ENCODE data around the gene KRT38. TPM values are rescaled to one million over a fixed set of nuclear protein-coding genes. Genes with fewer than 3 reads are reported as not detected.

The KRT38 gene
- polyA plus RNA-seq, 1 experiment = 0.72 TPM

DNA sequence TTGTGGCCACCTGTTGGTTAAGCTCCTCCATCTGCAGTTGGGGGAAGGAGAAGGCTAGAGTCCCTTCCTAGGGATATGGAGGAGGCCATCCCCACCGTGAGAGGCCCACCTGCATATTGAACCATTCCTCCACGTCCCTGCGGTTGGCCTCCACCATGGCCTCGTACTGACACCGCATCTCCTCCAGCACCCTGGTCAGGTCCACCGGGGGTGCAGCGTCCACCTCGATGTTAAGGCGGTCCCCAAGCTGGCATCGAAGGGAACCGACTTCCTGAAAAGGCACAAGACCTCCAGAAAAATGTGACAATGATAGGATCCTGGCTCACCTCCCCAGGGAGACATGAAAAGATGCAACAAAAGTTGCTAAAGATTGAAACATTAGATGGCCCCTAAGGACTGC lies 23.4 kb upstream of the KRT38 start:
- CTCF ChIA-PET = no interaction called here

DNA sequence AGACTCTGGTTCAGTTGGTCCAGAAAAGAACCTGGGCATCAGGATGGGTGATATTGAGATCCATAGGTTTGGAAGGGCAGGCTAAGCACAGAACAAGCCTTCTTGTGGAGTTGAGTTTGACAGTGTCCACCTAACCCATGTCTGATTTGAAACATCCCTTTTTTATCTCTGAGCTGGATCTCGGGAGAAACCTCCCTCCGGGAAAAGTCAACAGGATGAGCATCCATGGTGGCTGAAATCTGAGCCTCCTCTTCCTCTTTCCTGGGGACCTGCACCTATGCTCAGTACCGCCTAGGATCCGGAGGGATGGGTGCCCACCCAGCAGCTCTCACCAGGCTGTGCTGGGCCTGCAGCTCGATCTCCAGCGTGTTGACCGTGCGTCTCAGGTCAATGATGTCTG lies 23.0 kb upstream of the KRT38 start:
- no peak for DNase-seq (ENCODE audit: low read depth)
- Histone ChIP-seq H3K4me3 (ENCODE audit: low read depth, low read length) (no peak overlapping the region), H3K27me3 (ENCODE audit: control insufficient read depth, insufficient read depth, low read length) (no peaks in the 10 kb centered on the region), H3K36me3 (ENCODE audit: control insufficient read depth, insufficient read depth, low read length) (no peaks in the 10 kb centered on the region)
- TF ChIP-seq, protein P1, sequence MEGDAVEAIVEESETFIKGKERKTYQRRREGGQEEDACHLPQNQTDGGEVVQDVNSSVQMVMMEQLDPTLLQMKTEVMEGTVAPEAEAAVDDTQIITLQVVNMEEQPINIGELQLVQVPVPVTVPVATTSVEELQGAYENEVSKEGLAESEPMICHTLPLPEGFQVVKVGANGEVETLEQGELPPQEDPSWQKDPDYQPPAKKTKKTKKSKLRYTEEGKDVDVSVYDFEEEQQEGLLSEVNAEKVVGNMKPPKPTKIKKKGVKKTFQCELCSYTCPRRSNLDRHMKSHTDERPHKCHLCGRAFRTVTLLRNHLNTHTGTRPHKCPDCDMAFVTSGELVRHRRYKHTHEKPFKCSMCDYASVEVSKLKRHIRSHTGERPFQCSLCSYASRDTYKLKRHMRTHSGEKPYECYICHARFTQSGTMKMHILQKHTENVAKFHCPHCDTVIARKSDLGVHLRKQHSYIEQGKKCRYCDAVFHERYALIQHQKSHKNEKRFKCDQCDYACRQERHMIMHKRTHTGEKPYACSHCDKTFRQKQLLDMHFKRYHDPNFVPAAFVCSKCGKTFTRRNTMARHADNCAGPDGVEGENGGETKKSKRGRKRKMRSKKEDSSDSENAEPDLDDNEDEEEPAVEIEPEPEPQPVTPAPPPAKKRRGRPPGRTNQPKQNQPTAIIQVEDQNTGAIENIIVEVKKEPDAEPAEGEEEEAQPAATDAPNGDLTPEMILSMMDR (IDR thresholded peaks at IDR 0.05; ENCODE audit: insufficient read depth, low read depth, low read length) = no peak
- ChIA-PET CTCF (no interaction called here), POLR2A (no interaction called here)

More for the DNA sequence above, 23.4 kb upstream of the KRT38 start:
- TF ChIP-seq, protein P1 (IDR thresholded peaks at IDR 0.05; ENCODE audit: insufficient read depth, low read depth, low read length) = no peak
- Histone ChIP-seq H3K27me3 (ENCODE audit: control insufficient read depth, insufficient read depth, low read length) (no peaks in the 10 kb centered on the region), H3K36me3 (ENCODE audit: control insufficient read depth, insufficient read depth, low read length) (no peaks in the 10 kb centered on the region), H3K4me3 (ENCODE audit: low read depth, low read length) (no peak overlapping the region)
- DNase-seq (ENCODE audit: low read depth) = no peak
- POLR2A ChIA-PET = interaction anchor here (0.5 to 0.6 kb wide), 2 partner anchors 17 to 54 kb away, joined by 5 to 10 read pairs; no protein-coding TSS in a partner anchor

DNA sequence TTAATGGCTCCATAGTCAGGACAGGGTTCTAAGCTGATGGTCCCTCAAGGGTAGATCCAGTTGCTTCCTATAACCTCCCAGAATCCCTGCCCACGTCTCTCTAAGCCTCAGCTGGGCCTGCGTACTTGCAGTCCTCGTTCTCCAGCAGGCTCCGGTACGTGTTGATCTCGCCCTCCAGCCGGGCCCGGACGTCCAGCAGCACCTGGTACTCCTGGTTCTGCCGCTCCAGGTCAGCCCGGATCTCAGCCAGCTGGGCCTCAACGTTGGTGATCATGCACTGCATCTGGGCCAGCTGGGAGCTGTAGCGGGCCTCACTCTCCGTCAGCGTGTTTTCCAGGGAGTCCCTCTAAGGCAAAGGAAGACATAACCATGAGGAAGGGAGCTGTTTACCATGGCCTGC lies 21.9 kb upstream of the KRT38 start:
- Histone ChIP-seq H3K27me3 (ENCODE audit: control insufficient read depth, insufficient read depth, low read length) (no peaks in the 10 kb centered on the region), H3K36me3 (ENCODE audit: control insufficient read depth, insufficient read depth, low read length) (no peaks in the 10 kb centered on the region), H3K4me3 (ENCODE audit: low read depth, low read length) (no peak overlapping the region)
- ChIA-PET CTCF (no interaction called here), POLR2A (interaction anchor here (0.6 kb wide), 1 partner anchor 74 kb away, joined by 5 read pairs; no protein-coding TSS in a partner anchor)
- TF ChIP-seq, protein P1 (IDR thresholded peaks at IDR 0.05; ENCODE audit: insufficient read depth, low read depth, low read length) = no peak
- no peak for DNase-seq (ENCODE audit: low read depth)

DNA sequence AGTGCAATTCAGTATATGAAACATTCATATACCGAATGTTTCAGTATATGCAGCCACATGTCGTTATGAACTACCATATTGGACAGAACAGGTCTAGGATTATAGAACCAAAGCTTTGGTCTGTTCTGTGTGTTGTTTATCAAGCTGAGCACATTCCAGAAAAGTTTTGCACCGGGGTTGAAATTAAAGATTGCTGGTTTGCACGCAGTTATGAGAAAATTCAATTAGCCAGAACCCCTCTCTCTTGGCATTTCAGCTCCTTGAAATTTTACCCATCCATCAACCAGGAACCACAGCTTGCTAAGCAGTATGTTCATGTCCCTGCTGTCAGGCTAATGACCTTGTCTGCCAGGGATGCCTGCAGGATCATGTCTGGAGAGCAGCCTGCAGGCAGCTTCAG lies 16.9 kb upstream of the KRT38 start:
- Histone ChIP-seq H3K36me3 (ENCODE audit: control insufficient read depth, insufficient read depth, low read length) (no peaks in the 10 kb centered on the region), H3K27me3 (ENCODE audit: control insufficient read depth, insufficient read depth, low read length) (no peaks in the 10 kb centered on the region), H3K4me3 (ENCODE audit: low read depth, low read length) (no peak overlapping the region)
- CTCF ChIA-PET = interaction anchor here (1.0 to 2.2 kb wide), 5 partner anchors 11 to 58 kb away, joined by 3 to 7 read pairs (median 4); no protein-coding TSS in a partner anchor
- POLR2A ChIA-PET = no interaction called here
- TF ChIP-seq, protein P1 (IDR thresholded peaks at IDR 0.05; ENCODE audit: insufficient read depth, low read depth, low read length) = no peak
- DNase-seq (ENCODE audit: low read depth) = no peak

DNA sequence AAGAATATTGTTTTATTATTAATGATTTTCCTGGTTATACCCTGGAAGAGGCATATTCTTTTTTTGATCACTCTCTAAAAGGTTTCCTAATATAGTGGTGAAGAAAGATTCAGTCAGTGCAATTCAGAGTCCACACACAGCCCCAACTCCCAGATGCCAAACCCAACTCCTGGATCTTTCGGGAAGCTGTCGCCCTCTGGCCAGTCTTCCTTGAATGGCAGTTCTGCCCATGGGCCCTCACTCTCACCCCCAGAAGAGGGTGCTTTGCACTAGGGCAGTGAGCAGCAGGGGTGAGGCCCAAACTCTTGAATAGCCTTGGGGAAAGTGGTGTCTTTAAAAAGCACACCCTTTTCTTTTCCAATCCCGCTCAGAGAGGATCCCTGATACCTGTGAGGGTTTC lies 15.4 kb upstream of the KRT38 start:
- Histone ChIP-seq H3K36me3 (ENCODE audit: control insufficient read depth, insufficient read depth, low read length) (no peaks in the 10 kb centered on the region), H3K27me3 (ENCODE audit: control insufficient read depth, insufficient read depth, low read length) (no peaks in the 10 kb centered on the region), H3K4me3 (ENCODE audit: low read depth, low read length) (no peak overlapping the region)
- ChIA-PET POLR2A (no interaction called here), CTCF (no interaction called here)
- no peak for DNase-seq (ENCODE audit: low read depth)
- TF ChIP-seq, protein P1 (IDR thresholded peaks at IDR 0.05; ENCODE audit: insufficient read depth, low read depth, low read length) = no peak

Measured in BJ (cell line).